Retinal pigment epithelial cell (primary cell): ENCODE data around the gene CELF4.
A peak's percentile ranks its signal among the peaks of the same experiment; 100 is the strongest.

ENCODE experiments used
- DNase-seq: peaks from one replicate; pipeline ENCODE4 v3.0.0-alpha.2; 2010; ENCODE audit warnings: low read depth
- H3K4me3 ChIP-seq: 2 replicates; pipeline ENCODE4 v1.5.1; 2011; ENCODE audit warnings: mild to moderate bottlenecking, low read length, control low read depth, moderate library complexity
- TF ChIP-seq, protein P1 (sequence below): conservative IDR thresholded peaks from 2 replicates; pipeline ENCODE4 v1.5.1; 2011; ENCODE audit warnings: low read depth, low read length, control low read depth, inconsistent platforms

The CELF4 gene

DNA sequence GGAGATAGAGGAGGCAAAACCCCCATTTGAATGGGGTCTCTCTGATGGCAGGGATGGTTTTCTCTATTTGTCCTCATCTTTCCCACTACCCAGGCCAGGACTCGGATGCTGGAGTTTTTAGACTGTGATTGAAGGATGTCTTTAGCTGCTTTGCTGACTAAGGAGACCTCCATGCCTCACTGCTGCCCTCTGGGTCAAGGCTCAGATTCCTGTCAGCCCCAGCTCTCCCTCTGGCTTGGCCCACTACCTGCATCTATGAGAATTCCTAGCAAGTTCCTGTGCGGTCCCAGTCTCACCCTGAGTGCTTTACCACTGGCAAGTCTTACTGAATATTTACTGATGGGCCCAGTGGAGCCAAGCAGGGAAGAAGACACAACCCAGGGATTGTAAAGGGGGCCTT lies 184.0 kb downstream of the CELF4 start:
- no peak for DNase-seq
- H3K4me3 ChIP-seq, result no peak overlapping the region
- TF ChIP-seq, protein P1, sequence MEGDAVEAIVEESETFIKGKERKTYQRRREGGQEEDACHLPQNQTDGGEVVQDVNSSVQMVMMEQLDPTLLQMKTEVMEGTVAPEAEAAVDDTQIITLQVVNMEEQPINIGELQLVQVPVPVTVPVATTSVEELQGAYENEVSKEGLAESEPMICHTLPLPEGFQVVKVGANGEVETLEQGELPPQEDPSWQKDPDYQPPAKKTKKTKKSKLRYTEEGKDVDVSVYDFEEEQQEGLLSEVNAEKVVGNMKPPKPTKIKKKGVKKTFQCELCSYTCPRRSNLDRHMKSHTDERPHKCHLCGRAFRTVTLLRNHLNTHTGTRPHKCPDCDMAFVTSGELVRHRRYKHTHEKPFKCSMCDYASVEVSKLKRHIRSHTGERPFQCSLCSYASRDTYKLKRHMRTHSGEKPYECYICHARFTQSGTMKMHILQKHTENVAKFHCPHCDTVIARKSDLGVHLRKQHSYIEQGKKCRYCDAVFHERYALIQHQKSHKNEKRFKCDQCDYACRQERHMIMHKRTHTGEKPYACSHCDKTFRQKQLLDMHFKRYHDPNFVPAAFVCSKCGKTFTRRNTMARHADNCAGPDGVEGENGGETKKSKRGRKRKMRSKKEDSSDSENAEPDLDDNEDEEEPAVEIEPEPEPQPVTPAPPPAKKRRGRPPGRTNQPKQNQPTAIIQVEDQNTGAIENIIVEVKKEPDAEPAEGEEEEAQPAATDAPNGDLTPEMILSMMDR, result peak; percentile 4

DNA sequence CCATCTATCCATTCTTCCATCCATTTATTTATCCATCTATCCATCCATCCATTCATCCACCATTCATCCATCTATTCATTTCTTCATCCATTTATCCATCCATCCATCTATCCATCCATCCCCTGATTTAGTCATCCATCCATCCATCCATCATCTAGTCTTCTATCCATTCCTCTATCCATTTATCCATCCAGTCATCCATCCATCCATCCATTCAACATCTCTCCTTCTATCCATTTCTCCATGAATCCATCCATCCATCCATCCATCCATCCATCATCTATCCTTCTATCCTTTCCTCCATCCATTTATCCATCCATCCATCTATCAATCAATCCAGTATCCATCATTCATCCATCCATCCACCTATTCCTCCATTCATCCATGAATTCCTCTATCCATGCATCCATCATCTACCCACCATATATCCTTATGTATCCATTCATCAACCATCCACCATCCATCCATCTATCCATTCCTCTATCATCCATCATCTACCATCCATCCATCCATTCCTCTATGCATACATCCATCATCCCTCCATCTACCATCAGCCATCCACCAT lies 185.0 kb downstream of the CELF4 start:
- H3K4me3 ChIP-seq, result no peak overlapping the region
- no peak for DNase-seq
- TF ChIP-seq, protein P1, result no peak

DNA sequence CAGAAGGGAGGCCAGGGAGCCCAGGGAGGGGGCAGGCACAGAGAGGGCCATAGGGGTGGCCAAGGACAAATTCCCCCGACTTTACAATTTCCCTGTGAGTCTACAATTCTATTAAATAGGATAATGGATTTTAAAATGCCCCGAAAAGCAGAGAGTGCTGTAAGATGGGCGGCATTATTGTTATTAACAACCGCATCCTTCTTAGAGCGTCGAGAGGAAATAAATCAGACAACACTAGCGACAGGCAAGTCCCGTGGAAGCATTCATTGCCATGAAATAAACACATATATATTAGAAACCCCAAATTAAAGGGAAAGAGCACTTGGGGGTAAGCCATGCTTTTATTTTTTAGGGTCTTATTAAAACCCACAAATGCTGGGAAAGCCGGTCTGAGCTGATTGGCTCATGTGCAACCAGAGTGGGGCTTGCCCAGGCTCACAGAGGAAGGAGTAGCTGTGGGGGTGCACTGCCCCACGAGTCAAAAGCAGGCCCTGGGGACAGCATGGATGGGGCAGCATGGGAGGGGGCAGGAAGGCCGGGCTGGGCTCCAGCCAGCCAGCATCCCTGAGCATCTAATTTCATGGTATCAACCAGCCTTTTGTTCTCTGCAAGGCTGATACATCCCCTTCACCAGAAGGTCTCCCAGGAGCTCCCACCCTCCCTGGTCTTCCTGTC lies 187.1 kb downstream of the CELF4 start:
- TF ChIP-seq, protein P1, result no peak
- DNase-seq, result no peak
- H3K4me3 ChIP-seq, result no peak overlapping the region

DNA sequence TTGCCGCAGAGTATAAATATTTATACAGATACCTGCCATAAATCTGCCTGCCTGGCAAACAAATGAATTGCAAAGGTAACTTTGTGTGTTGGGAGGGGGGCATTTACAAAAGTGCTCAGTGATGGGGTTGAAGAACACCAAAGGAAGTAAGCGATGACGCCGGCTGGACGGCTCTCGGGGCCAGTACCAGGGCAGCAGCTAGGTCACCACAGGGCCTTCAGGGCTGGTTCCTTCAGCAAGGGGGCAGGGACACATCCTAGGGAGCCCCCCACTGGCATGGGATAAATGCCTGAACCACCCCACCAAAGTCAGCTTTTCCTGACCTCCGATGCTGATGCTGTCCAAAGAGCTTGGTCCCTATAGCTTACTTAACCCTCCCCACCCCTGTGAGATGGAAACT lies 190.4 kb downstream of the CELF4 start:
- no peak overlapping the region for H3K4me3 ChIP-seq
- TF ChIP-seq, protein P1, result no peak
- DNase-seq, result no peak

DNA sequence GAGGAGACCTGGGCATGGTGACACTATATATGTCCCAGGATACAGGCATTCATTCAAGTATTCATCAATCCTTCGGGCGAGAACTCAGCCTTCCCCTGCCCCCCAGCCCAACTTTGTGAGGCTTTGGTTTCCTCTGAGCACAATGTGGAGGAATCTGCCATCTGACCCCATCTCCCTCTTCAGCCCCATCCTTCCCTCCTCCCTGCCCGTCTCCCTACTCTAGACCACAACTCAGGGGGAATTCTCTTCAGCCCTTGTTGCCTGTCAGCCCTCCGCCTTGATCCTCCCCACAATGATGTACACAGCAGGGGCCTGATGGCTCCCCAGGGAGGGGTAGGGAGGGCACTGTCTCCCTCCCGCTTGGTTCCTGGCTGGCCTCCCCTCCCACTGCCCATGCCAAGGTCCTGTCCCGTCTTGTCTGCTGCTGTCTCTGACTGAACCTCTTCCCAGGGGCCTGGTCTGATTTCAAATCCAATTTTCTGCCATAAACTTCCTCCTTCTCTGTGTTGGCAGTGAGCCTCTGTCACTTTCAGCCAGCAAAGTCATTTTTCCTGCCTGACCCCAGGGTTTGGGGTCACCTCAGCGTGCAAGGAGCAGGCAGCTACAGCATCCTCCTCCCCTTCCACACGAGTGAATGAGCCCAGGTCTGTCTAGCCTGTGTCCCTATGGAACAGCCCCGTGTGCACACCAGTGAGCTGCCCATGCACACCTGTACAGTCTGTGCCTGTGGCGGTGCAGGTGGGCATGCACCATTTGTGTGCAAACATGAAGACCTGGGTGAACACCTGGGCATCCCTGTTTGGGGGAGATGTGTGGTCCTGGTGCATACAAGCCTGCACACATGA lies 197.3 kb downstream of the CELF4 start:
- DNase-seq, result no peak
- TF ChIP-seq, protein P1, result no peak
- no peak overlapping the region for H3K4me3 ChIP-seq

DNA sequence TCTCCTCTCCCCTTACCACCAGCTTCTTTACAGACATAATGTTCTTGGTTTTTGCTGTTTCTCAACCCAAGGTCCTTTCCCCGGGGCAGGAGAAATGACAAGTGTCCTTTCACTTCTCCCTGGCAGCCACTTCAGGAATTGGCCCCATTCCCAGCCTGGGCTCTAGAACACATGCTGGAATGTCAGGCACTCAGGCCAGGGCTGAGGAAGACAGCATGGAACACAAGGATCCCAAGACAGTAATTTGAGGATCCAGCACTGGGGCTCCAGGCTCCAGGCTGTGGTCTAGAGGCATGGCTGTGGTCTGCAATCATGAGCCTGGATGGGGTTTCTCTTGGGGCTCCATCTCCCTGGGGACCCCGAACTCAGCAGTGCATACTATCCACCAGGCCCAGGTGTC lies 201.4 kb downstream of the CELF4 start:
- TF ChIP-seq, protein P1, result no peak
- no peak overlapping the region for H3K4me3 ChIP-seq
- DNase-seq, result no peak
